IMR-90 (cell line): ENCODE results near the gene RNF144A. TPM values are rescaled to one million over a fixed set of nuclear protein-coding genes. Genes with fewer than 3 reads are reported as not detected.

ENCODE experiments used
- ATAC-seq: fragments of 200-7000 bp; cut with Tn5 transposase; 2 replicates; pipeline ENCODE4 v1.9.1; 2020; ENCODE audit warnings: low read depth, mild to moderate bottlenecking, moderate library complexity
- BruUV-seq: library from RNA; stranded (reverse); fragments of 400-500 nt; replicated peaks from 2 replicates; lab custom pipeline; 2021; lab: Mats Ljungman, UMichigan
- CTCF ChIA-PET: fragments of 300-600 bp; formaldehyde crosslinking; extraction: SDS; loops from one replicate; lab custom pipeline; 2021; ENCODE audit warnings: antibody characterized with exemption; lab: Yijun Ruan, JAX
- POLR2A ChIA-PET: fragments of 300-600 bp; sonication (Branson Sonifier 250); formaldehyde crosslinking; loops from one replicate; lab custom pipeline; 2022; ENCODE audit warnings: antibody characterized with exemption; ENCODE audit not compliant: unreplicated experiment; lab: Charles Lee
- DNase-seq: peaks from one replicate; pipeline ENCODE4 v3.0.0; 2013
- H2AFZ ChIP-seq: replicated peaks from 2 replicates; pipeline ENCODE3; 2013; ENCODE audit warnings: low read length, mild to moderate bottlenecking; ENCODE audit not compliant: poor library complexity
- H2AK5ac ChIP-seq: 2 replicates; pipeline ENCODE4 v1.6.1; 2013; ENCODE audit warnings: low read depth, low read length, inconsistent platforms
- H2AK9ac ChIP-seq: replicated peaks from 2 replicates; pipeline ENCODE3; 2013; ENCODE audit warnings: mild to moderate bottlenecking, low read depth, low read length, moderate library complexity; ENCODE audit not compliant: poor library complexity
- H2BK120ac ChIP-seq: 2 replicates; pipeline ENCODE4 v1.6.1; 2013; ENCODE audit warnings: low read depth, low read length, inconsistent platforms
- H2BK15ac ChIP-seq: 3 replicates; pipeline ENCODE4 v1.6.1; 2013; ENCODE audit warnings: low read depth, low read length, inconsistent platforms
- H2BK20ac ChIP-seq: 2 replicates; pipeline ENCODE4 v1.6.1; 2013; ENCODE audit warnings: low read depth, mild to moderate bottlenecking, inconsistent platforms, low read length, moderate library complexity
- H2BK5ac ChIP-seq: 2 replicates; pipeline ENCODE4 v1.6.1; 2013; ENCODE audit warnings: mild to moderate bottlenecking, low read depth, low read length, inconsistent platforms; ENCODE audit not compliant: poor library complexity, severe bottlenecking
- H3K14ac ChIP-seq: replicated peaks from 2 replicates; pipeline ENCODE4 v1.6.1; 2013; ENCODE audit warnings: low read depth, low read length, inconsistent platforms
- H3K18ac ChIP-seq: 2 replicates; pipeline ENCODE4 v1.6.1; 2013; ENCODE audit warnings: low read depth, low read length, control low read depth
- H3K23ac ChIP-seq: 2 replicates; pipeline ENCODE4 v1.6.1; 2013; ENCODE audit warnings: low read depth, low read length, inconsistent platforms
- H3K27ac ChIP-seq: 2 replicates; pipeline ENCODE4 v1.5.1; 2013; ENCODE audit warnings: mild to moderate bottlenecking, control low read depth, low read length; ENCODE audit not compliant: insufficient read depth
- H3K27me3 ChIP-seq: 2 replicates; pipeline ENCODE4 v1.6.1; 2013; ENCODE audit warnings: low read length; ENCODE audit not compliant: control insufficient read depth, insufficient read depth
- H3K36me3 ChIP-seq: 2 replicates; pipeline ENCODE4 v1.6.1; 2013; ENCODE audit warnings: low read length, mixed read lengths; ENCODE audit not compliant: control insufficient read depth, insufficient read depth
- H3K4ac ChIP-seq: 2 replicates; pipeline ENCODE4 v1.6.1; 2013; ENCODE audit warnings: low read depth, low read length, inconsistent platforms
- H3K4me1 ChIP-seq: 2 replicates; pipeline ENCODE4 v1.6.1; 2013; ENCODE audit warnings: low read length, mixed read lengths; ENCODE audit not compliant: control insufficient read depth, insufficient read depth
- H3K4me2 ChIP-seq: 2 replicates; pipeline ENCODE4 v1.6.1; 2013; ENCODE audit warnings: low read depth, mild to moderate bottlenecking, control low read depth, low read length, moderate library complexity
- H3K4me3 ChIP-seq: 2 replicates; pipeline ENCODE4 v1.5.1; 2013; ENCODE audit warnings: low read depth, mild to moderate bottlenecking, control low read depth, low read length, moderate library complexity; ENCODE audit not compliant: insufficient read depth
- H3K56ac ChIP-seq: 2 replicates; pipeline ENCODE4 v1.6.1; 2013; ENCODE audit warnings: low read length, inconsistent platforms; ENCODE audit not compliant: insufficient read depth; ENCODE audit errors: extremely low read depth
- H3K79me1 ChIP-seq, 2 experiments: 2 replicates each; pipeline ENCODE4 v1.6.1; 2013; ENCODE audit warnings: low read length in 2 of 2, inconsistent platforms in 1 of 2, low read depth in 1 of 2
- H3K9ac ChIP-seq: 2 replicates; pipeline ENCODE4 v1.6.1; 2013; ENCODE audit warnings: low read depth, low read length, control low read depth
- H3K9me1 ChIP-seq: 2 replicates; pipeline ENCODE4 v1.6.1; 2013; ENCODE audit warnings: low read length, inconsistent platforms; ENCODE audit not compliant: insufficient read depth
- H3K9me3 ChIP-seq: 2 replicates; pipeline ENCODE4 v1.6.1; 2013; ENCODE audit warnings: low read length; ENCODE audit not compliant: control insufficient read depth, insufficient read depth
- H4K20me1 ChIP-seq: 2 replicates; pipeline ENCODE4 v1.6.1; 2013; ENCODE audit warnings: low read length, inconsistent platforms; ENCODE audit not compliant: insufficient read depth
- H4K5ac ChIP-seq: 2 replicates; pipeline ENCODE4 v1.6.1; 2013; ENCODE audit warnings: mild to moderate bottlenecking, low read depth, low read length, control low read depth
- H4K8ac ChIP-seq, 2 experiments: 2 replicates each; pipeline ENCODE4 v1.6.1; 2013; ENCODE audit warnings: low read depth in 2 of 2, low read length in 2 of 2, control low read depth in 1 of 2, inconsistent platforms in 1 of 2
- H4K91ac ChIP-seq: 2 replicates; pipeline ENCODE4 v1.6.1; 2013; ENCODE audit warnings: low read depth, low read length, inconsistent platforms; ENCODE audit not compliant: insufficient read depth
- BHLHE40 ChIP-seq: fragments of 150-350 bp; IDR thresholded peaks from 2 replicates; pipeline ENCODE4 v1.6.1; 2016; ENCODE audit warnings: mild to moderate bottlenecking, low read depth, low read length
- CHD1 ChIP-seq: IDR thresholded peaks from 2 replicates; pipeline ENCODE4 v1.6.1; 2012; ENCODE audit warnings: low read depth, low read length, improper control_type of control experiment
- CTCF ChIP-seq: conservative IDR thresholded peaks from 2 replicates; pipeline ENCODE4 v1.5.1; 2012; ENCODE audit warnings: mild to moderate bottlenecking, low read depth, low read length, improper control_type of control experiment
- ELK1 ChIP-seq: fragments of 150-350 bp; IDR thresholded peaks from 2 replicates; pipeline ENCODE4 v1.6.1; 2016; ENCODE audit warnings: low read depth, mild to moderate bottlenecking, low read length, moderate library complexity, borderline replicate concordance
- FOS ChIP-seq: fragments of 150-350 bp; IDR thresholded peaks from 2 replicates; pipeline ENCODE4 v1.6.1; 2016; ENCODE audit warnings: low read depth, low read length
- MAFK ChIP-seq: IDR thresholded peaks from 2 replicates; pipeline ENCODE4 v1.6.1; 2012; ENCODE audit warnings: low read depth, low read length, improper control_type of control experiment
- MAZ ChIP-seq: IDR thresholded peaks from 2 replicates; pipeline ENCODE4 v1.6.1; 2012; ENCODE audit warnings: low read depth, mild to moderate bottlenecking, low read length, improper control_type of control experiment, moderate library complexity, borderline replicate concordance
- MXI1 ChIP-seq: IDR thresholded peaks from 2 replicates; pipeline ENCODE4 v1.6.1; 2012; ENCODE audit warnings: low read depth, mild to moderate bottlenecking, low read length, moderate library complexity, borderline replicate concordance
- NFE2L2 ChIP-seq: fragments of 150-350 bp; IDR thresholded peaks from 2 replicates; pipeline ENCODE4 v1.6.1; 2016; ENCODE audit warnings: low read depth, mild to moderate bottlenecking, low read length
- POLR2A ChIP-seq: IDR thresholded peaks from 2 replicates; pipeline ENCODE4 v1.6.1; 2012; ENCODE audit warnings: mild to moderate bottlenecking, low read depth, low read length
- RCOR1 ChIP-seq: IDR thresholded peaks from 2 replicates; pipeline ENCODE4 v1.6.1; 2012; ENCODE audit warnings: mild to moderate bottlenecking, low read length, improper control_type of control experiment; ENCODE audit not compliant: insufficient replicate concordance
- SMC3 ChIP-seq: fragments of 150-350 bp; IDR thresholded peaks from 2 replicates; pipeline ENCODE4 v1.6.1; 2016; ENCODE audit warnings: low read depth, mild to moderate bottlenecking, antibody characterized with exemption, low read length, moderate library complexity
- USF2 ChIP-seq: fragments of 150-350 bp; IDR thresholded peaks from 2 replicates; pipeline ENCODE4 v1.6.1; 2017; ENCODE audit warnings: mild to moderate bottlenecking, antibody characterized with exemption, low read length, low read depth
- WGBS, 2 experiments: methylation state at CpG; one replicate each; pipeline versions ENCODE4 v1.1.5 to v1.1.7; 2013; ENCODE audit warnings: missing lambda C conversion rate in 2 of 2; ENCODE audit not compliant: insufficient read length in 1 of 2; ENCODE audit errors: extremely low coverage in 2 of 2; 5-methylcytosine and 5-hydroxymethylcytosine counted together
- dilution Hi-C: fragments of 300-500 bp; cut with HindIII; formaldehyde crosslinking; loops from one replicate; pipeline ENCODE4 v1.14.3; 2018; ENCODE audit warnings: low sequenced_read_pairs; ENCODE audit not compliant: unreplicated experiment
- in situ Hi-C: fragments of 300-500 bp; cut with MboI; formaldehyde crosslinking; loops from 3 replicates; pipeline ENCODE4 v1.14.3; 2019; ENCODE audit warnings: low sequenced_read_pairs, inconsistent platforms, mixed read lengths
- intact Hi-C: fragments of 100-400 bp; cut with micrococcal nuclease; formaldehyde crosslinking; loops from 2 replicates; pipeline ENCODE4 v1.10.0; 2022
- polyA plus RNA-seq, 3 experiments: library from polyadenylated mRNA; depleted of rRNA; stranded (reverse); fragments of >200 nt; gene quantifications; 2 replicates each; pipeline ENCODE4 v1.2.3, GENCODE V29; 2012; ENCODE audit warnings: low replicate concordance in 1 of 3
- total RNA-seq: library from RNA; depleted of rRNA; stranded (reverse); fragments of >200 nt; gene quantifications from 2 replicates; pipeline ENCODE4 v1.2.3, GENCODE V29; 2012

Gene RNF144A
- total and polyA plus RNA-seq, 2 of the 4 experiments (the other 2 are of a cell fraction), result 0.18 to 0.26 TPM

GRCh38 chr2:7032371-7032770 is 115.2 kb downstream of the RNF144A start:
- no peak overlapping the region for H2BK5ac ChIP-seq
- no peaks in the 10 kb centered on the region for H3K4me1 ChIP-seq
- H4K91ac ChIP-seq, result no peak overlapping the region
- no peak overlapping the region for H3K56ac ChIP-seq
- H4K5ac ChIP-seq, result no peak overlapping the region
- no peak overlapping the region for H2BK20ac ChIP-seq
- H2AK5ac ChIP-seq, result no peak overlapping the region
- no peak overlapping the region for H2AK9ac ChIP-seq
- H3K9ac ChIP-seq, result no peak overlapping the region
- H3K23ac ChIP-seq, result no peak overlapping the region
- H3K4me2 ChIP-seq, result no peak overlapping the region
- no peak overlapping the region for H2BK15ac ChIP-seq
- CTCF ChIA-PET, result no interaction called here
- BruUV-seq, result no TSS peak
- no peaks in the 10 kb centered on the region for H3K79me1 ChIP-seq
- H3K9me3 ChIP-seq, result no peaks in the 10 kb centered on the region; the same call in 1 of the 2 replicates
- no peak overlapping the region for H3K4ac ChIP-seq
- H4K20me1 ChIP-seq, result no peaks in the 10 kb centered on the region
- no peak overlapping the region for H3K4me3 ChIP-seq
- TF ChIP-seq SMC3 (no peak), USF2 (no peak), MAZ (no peak), MXI1 (no peak), MAFK (no peak), BHLHE40 (no peak), NFE2L2 (no peak), ELK1 (no peak), RCOR1 (no peak), POLR2A (no peak), CTCF (no peak), FOS (no peak), CHD1 (no peak)
- no peak overlapping the region for H3K27ac ChIP-seq
- intact Hi-C loops (no loop called here), in situ Hi-C loops (no loop called here), dilution Hi-C loops (no loop called here)
- WGBS, 2 experiments, result 84% methylated on average over 5 of the region's 16 CpGs; no CpG with 5 or more reads in 1 of the 2 experiments
- H2AFZ ChIP-seq, result no peak overlapping the region
- no peak overlapping the region for H3K18ac ChIP-seq
- H3K27me3 ChIP-seq, result no peaks in the 10 kb centered on the region
- ATAC-seq, result no peak
- no peaks in the 10 kb centered on the region for H3K36me3 ChIP-seq
- no peak overlapping the region for H4K8ac ChIP-seq
- H2BK120ac ChIP-seq, result no peak overlapping the region
- no peak for DNase-seq
- POLR2A ChIA-PET, result no interaction called here
- H3K14ac ChIP-seq, result no peak overlapping the region
- no peaks in the 10 kb centered on the region for H3K9me1 ChIP-seq
